HG03045 (cell line): ENCODE data around the gene RAB5IF.
"Not testable (repeated sequence)": the region's sequence is repeated elsewhere in the genome, so short reads cannot be mapped to it uniquely, and the experiment has no call there.

Experiments used
- ATAC-seq: cut with Tn5 transposase; IDR thresholded peaks from one replicate; pipeline ENCODE4 v1.9.1; 2021; ENCODE audit warnings: mild to moderate bottlenecking, moderate library complexity; ENCODE audit not compliant: unreplicated experiment

Gene RAB5IF

DNA sequence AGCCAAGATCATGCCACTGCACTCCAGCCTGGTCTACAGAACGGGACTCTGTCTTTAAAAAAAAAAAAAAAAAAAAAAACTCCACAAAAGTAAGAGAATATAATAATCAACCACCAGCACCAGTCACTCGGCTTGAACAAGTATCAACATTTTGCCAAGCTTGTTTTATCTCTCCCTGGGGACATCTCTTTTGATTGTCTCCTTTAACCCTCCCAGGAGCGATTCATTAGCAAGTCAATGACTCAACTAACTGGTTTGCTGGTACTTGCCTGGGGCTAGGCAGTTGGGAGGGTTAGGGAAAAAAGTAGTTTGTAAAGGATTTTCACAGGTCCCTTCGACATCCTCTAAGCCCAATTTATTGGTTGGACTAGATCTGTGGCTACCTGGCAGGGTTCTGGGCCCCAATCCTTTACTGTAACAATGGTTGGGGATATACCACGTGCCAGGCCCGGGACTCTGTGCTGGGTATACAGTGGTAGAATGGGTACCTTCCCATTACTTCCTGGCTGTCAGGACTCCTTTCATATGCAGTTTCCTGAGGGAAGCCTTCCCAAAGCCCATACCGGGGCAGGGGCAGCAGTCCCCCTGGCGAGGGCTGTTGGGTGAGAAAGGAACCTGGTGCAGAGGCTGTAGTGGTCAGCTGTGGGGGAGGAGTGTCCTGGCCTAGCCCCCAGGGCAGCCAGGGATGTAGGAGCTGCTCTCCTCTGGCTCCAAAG, 20.0 kb upstream of the RAB5IF start:
- ATAC-seq, result no peak

DNA sequence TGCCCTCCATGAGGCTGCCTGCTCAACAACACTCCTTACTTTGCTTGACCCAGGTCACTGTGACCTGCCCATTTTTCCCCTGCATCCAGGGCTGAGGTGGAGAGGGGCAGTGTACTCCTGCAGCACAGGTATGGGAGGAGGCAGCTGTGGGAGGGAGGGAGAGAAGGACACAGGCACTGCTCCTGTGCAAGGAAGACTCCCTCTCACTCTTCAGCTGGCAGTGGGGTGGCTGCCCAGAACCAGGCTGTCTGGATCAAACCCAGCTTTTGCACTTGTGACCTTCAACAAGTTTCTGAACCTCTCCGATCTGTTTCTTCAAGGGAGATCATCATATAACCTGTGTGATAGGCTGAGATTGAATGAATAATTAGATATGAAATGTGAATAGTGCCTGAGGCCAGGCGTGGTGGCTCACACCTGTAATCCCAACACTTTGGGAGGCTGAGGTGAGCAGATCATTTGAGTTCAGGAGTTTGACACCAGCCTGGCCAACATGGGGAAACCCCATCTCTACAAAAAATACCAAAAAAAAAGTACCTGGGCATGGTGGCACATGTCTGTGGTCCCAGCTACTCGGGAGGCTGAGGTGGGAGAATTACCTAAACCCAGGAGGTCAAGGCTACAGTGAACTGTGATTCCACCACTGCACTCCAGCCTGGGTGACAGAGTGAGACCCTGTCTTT, 18.1 kb upstream of the RAB5IF start:
- no peak for ATAC-seq

DNA sequence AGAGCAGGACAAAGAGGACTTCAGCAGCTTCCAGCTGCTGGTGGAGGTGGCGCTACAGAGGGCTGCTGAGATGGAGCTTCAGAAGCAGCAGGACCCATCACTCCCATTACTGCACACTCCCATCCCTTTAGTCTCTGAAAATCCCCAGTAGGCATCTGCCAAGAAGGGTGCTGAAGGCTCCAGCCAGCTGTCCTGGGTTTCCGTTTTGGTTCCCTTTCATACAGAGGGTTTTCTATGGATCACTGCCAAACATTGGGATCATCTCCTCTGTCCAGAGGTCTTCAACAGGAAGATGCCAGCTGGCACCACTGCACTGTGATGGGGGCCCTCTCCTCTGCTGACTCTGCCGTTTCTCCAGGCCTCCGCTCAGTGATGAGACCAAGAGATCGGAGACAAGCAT, 14.3 kb upstream of the RAB5IF start:
- no peak for ATAC-seq

DNA sequence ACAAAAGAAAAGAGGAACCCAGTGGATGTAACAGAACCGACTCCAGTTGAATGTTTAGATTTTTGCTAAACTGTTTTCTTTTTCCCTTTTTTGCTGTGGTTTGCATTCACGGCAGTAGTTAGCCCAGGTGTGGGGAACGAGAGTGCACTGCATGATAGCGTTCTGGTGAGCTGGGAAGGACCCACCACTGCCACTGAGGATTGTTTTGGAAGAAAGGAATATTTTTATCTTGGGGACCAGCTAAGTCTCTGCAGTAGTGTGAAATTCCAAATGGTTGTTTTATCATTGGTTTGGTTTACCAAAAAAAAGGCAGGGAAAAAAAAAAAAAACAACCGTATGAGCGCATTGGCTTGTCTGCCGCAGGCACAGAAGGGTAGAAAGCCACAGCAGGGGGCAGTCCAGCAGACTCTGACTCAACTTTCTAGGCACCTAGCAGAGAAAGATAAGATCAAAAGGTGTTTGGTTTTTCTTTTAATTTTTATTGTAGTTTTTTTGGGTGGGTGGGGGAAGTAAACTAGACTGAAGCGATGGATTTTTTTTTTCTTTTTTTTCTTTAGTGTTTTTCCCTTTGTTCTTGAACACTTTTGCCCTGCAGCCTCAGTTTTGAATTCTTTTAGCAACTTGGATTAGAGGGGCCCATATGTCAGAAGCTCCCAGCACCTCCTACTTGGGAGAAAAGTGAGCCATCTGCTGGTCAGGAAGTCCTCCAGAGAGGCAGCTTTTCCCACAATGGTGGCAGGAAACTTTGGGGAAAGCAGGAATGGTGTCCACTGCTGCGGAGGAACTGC, 13.5 kb upstream of the RAB5IF start:
- no peak for ATAC-seq

DNA sequence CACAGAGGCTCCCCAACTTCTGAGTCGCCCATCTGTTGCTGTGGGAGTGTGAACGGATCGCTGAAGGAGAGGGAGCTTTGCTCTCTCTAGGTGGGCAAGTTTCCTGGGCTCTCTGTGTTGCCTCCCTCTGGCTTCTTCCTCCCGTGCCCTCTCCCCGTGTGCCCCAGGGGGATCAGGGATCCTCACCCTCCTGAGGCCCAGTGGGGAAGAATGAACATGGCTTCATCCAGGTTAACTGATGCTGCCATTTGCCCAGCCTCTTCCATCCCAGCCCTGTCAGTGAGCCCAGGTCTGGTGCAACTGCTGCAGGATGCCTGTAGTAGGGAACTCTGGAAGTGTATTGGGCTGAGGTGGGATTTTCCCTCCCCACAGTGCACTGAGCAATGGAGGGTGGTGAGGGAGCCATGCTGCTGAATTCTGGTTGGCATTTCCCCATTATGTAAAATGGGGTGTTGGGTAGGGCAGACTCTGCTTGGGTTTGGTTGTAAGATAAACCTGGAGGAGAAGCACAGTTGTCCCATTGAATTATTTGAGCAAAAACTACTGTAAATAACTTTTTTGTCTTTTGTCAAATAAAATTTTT, 12.1 kb upstream of the RAB5IF start:
- ATAC-seq, result no peak

DNA sequence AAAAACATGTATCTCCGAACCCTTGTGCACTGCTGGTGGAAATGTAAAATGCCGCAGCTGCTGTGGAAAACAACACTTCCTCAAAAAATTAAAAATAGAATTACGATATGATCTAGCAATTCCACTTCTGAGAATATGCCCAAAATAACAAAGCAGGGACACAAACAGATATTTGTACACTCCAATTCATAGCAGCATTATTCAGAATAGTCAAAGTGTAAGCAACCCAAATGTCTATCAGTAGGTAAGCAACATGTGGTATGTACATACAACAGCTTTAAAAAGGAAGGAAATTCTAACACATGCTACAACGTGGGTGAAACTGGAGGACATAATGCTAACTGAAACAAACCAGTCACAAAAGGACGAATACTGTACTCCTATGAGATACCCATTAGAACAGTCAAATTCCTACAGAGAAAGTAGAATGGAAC, 5.7 kb upstream of the RAB5IF start:
- no peak for ATAC-seq

DNA sequence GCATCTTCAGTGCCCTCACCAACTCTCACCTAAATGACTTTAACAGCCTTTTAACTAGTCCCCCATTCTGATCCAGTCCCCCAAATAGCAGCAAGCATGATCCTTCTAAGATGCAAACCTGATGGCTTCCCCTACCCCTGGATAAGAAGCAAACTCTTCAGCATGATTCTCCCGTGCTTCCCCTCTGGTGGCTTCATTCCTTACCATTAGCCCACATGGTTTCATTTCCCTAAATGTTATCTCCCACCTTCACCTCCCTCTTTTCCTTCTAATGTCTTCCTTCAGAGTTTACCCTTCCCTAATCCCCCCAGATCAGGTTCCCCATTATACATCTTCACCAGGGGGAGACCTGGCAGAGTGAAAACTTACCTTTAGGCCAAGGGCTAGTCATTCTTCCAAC, 4.0 kb upstream of the RAB5IF start:
- ATAC-seq, result no peak

DNA sequence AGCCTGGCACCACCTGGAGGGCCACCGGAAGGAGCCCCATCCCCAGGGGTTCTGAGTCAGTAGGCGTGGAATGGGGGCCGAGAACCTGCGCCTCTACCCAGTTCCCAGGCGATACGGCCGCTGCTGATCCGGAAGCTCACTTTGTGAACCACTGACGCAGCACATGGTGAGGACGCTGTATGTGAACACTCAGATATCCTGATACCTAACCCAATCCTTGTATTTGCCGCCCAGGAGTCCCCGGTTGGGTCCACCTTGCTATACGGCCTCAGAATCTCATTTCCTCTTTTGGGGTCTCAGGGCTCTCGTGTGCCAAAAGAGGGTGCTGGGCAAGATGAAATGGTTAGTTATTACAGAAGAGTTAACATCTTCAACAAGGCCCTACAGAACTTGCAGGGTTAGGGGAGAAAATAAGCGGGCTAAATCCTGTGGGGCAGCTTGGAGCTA, 604 bp upstream of the RAB5IF start:
- ATAC-seq, result peak; percentile 22

DNA sequence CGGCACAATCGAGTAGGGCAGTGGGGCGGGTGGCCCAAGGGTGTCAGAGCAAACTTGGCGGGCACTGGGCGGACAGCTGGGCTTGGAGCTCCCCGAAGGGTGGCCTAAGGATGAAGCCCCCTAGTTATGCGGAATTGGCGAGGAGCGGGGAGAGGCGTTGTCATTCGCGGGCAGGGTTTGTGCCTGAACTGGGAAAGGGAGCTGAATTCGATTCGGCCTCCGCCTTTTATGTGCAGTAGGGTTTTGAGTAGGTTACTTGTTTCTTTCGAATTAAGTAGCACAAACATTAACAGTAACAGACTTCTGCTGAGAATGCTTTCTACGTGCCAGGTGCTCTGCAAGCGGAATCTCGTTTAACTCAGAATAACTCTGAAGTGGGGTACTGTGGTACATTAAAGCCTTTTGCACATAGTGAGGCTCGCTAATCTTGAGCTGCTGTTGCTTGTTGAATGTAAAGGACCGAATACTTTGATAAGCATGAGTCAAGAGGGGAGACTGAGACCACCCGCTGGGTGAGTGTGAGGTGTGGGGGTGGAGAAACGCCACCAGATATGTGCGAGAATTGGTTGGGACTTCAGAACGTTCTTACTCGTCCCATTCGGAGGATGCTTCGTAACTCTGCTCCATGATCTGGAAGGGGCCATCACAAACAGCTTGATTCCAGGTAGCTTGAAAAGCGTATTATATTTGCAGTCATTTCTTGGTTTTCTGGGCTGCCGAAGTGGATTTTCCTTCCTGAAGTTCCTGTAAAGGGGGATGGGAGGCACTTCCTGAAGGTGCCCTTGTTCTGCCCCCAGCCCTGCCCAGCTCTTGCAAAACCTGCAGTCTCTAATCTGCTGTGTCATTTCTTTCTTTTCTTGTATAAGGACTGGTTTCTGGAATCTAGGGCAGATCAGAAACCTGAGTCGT, 833 bp downstream of the RAB5IF start:
- no peak for ATAC-seq

DNA sequence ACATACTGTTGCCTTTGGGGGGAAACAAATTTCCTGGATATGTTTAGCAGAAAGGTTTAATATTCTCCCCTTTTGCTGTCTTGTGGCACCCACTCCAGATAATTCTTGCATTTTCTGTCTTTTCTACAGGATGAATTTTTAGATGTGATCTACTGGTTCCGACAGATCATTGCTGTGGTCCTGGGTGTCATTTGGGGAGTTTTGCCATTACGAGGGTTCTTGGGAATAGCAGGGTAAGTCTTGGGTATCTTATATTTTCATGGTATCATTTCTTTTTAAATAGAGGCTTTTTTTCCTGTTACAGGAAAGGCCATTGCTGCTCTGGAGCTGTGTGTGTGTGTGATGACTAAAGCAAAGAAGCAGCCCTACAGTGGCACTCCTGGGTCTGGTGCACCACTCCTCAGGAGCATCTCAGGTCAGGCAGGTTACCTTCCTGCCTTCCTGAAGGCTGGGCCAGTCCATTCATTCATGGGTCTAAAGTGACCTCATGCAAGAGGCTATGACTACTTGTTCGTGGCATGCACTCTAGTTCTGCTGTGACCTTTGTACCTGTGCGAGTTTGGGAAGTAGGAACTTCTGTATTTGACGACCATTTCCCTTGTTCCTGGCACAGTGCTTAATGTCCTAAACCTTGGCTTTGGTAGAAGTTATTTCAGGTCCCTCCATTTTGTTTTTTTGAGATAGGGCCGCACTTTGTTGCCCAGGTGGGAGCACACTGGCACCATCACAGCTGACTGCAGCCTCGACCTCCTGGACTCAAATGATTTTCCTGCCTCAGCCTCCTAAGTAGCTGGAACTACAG, 2.2 kb downstream of the RAB5IF start:
- no peak for ATAC-seq

DNA sequence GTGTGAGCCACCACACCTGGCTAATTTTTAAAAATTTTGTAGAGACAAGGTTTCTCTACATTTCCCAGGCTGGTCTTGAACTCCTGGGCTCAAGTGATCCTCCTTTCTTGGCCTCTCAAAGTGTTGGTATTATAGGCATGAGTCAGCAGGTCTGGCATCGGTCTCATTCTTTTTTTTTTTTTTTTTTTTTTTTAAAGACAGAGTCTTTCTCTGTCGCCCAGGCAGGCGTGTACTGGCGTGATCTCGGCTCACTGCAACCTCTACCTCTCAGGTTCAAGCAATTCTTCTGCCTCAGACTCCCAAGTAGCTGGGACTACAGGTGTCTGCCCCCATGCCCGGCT, 2.8 kb downstream of the RAB5IF start:
- not testable (repeated sequence) for ATAC-seq

DNA sequence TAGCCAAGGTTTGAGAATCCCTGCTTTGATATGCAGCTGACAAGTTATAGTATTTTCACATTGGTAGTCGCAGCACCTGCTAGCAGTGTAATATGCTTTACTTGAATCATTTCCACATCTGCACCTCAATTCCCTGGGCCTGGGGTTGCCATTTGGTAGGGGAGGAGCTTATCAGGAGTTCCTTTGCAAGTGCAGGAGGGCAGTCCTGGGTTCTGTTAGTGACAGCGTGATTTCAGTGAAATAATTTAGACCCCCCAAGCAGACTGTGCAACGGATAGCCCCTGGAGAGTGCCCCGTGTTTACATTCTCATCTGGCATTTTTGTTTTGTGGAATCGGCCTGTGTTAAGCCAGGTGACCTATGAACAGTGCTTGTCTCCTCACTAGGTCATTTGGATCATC, 6.0 kb downstream of the RAB5IF start:
- ATAC-seq, result no peak

DNA sequence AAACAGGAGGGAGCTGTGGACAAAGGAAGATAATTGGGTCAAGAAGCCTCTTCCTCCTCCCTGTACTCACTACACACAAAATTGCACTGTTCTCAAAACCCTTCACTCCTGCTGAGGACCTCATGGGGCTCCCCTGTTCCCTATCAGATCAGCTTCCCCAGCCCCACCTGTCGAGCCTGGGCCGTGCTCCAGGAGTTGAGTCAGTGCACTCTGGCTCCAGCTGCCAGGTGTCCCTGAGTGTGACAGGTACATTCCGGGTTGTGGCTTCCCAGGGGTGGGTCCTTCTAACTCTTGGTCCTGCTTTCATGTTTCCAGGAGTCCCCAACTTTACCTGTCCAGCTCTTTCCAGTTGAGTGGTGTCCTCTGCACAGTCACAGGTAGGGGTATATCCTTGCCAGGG, 8.4 kb downstream of the RAB5IF start:
- ATAC-seq, result no peak

DNA sequence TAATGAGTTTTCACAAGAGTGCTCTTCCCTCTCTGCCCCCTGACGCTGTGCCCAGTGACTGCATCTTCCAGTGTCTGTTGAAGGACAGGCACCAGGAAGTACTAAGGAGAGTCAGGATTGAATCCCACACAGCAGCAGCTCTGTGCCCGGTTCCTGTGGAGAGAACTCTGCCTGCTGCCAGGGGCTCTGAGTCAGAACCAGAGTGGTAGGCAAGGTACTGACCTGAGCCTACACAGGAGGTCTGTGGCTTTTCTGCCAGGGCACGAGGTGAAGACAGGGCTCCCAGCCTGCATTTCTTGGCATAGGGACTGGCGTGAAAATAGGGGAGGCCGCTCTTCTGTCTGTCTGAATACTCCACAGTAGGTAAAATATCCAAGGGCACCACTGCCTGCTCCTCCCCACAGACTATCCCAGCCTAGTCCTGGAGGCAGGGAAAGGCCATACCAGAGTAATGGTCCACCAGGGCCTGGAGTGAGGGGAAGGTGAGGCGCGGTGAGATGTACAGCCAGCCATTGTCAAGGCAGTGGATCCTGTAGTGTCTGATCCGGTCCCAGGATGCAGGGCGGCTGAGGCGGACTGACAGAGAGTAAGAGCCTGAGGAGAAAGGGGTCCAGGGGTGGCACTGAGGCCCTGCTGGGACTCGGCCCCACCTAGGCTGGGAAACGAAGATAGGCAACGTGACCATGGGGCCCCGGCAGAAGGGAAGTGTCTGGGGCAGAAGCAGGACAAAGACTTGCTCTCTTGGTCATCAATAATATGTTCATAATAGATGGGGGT, 9.4 kb downstream of the RAB5IF start:
- no peak for ATAC-seq

DNA sequence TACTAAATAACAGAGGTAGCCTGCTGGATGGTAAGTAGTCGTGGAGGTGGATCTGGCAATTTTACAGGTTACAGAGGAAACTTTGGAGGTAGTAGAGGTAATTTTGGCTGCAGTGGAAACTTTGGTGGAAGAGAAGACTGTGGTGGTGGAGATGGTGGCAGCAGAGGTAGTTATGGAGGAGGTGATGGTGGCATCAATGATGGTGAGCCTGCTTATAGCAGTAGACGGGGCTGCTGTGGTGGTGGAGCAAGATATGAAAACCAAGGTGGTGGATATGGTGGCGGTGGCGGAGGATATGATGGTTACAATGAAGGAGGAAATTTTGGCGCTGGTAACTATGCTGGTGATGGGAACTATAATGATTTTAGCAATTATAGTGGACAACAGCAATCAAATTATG, 15.3 kb downstream of the RAB5IF start:
- no peak for ATAC-seq

DNA sequence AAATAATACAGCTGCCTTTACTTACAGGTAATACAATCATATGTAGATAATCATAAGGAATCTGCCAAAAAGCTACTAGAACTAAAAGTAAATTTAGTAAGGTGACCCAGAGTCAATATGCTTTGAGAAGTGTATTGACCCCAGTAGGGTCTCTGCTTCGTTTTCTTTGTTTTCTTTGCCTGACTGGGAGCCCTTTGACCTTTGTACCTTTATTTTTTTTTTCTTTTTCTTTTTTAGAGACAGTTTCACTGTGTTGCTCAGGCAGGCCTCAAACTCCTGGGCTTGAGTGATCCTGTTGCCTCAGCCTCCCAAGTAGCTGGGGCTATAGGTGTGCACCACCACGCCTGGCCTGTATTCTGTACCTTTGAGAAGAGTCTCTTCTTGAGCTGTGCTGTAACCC, 17.9 kb downstream of the RAB5IF start:
- ATAC-seq, result no peak

DNA sequence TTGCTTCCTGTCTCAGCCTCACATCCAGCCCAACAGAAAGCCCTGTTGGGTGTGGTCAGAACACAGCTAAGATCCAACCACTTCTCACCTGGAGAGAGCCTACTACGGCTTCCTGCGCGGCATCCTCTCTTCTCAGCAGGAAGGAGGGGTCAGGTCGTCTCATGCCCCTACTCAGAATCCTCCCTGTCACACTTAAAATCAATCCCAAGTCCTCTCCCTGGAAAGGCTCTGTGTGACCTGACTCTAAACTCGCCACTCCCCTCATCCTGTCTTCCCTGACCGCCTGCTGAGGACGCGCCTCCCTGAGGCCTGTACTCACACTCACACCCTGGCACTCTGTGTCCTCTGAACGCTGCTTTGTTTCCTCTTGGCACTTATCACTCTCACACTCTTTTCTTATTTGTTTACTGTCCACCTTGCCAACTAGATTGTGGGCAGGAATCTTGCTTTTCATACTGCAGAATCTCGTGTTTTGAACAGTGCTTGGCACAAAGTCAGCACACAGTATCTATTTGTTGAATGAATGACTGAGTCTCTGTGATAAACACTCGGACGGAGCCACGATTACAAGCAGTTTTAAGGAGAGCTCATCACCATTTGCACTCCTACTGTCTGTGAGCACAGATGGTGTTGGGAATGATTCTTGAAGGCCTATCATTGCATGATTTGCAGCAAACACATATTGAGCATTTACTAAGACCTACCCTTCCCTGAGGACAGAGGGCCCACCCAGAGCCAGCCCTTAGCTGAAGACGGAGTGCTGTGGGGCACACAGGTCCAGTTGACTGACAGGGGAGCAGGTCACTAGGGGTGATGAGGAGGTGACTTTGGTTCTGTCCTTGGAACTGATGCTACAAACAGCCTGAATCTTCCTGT, 18.7 kb downstream of the RAB5IF start:
- no peak for ATAC-seq

DNA sequence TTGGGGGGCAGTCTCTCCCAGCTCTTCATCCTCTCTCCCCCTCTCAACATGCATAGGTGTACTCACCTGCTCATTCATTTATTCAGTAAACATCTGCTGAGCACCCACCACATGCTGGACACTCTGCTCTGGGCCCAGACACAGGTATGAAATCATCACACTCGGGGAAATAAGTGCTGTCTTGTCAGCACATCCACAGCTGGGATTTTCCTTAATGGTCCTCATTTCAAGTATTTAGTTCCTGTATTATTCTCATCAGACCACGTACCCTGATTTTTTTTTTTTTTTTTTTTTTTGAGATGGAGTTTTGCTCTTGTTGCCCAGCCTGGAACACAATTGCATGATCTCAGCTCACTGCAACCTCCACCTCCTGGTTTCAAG, 19.4 kb downstream of the RAB5IF start:
- ATAC-seq, result no peak
